Measurements from ENCODE around the gene FAR2.

- TF ChIP-seq CTCF (IDR thresholded peaks at IDR 0.05; ENCODE audit: insufficient read depth, low read length, poor library complexity, severe bottlenecking) = no peak
- TF ChIP-seq EZH2phosphoT487 (conservative IDR thresholded peaks at IDR 0.05; ENCODE audit: low read length) = no peak
Observed at GRCh38 chr12:29273178-29273843, 124.2 kb downstream of the FAR2 start.

All from SU-DHL-6 (cell line).